DOHH2 (cell line): Measurements from ENCODE around the gene LRTM2.

Source experiments
- H3F3A ChIP-seq: fragments of 200-600 bp; sonication (generic), shearing (Covaris generic); 2 replicates; pipeline ENCODE4 v1.6.0; 2016; ENCODE audit warnings: antibody characterized with exemption, mild to moderate bottlenecking; ENCODE audit not compliant: control insufficient read depth, insufficient read depth
- H3K27ac ChIP-seq: fragments of 200-600 bp; sonication (generic); 2 replicates; pipeline ENCODE4 v1.5.1; 2014; ENCODE audit warnings: low read depth, mild to moderate bottlenecking, low read length, moderate library complexity
- H3K27me3 ChIP-seq: fragments of 200-600 bp; sonication (generic); 2 replicates; pipeline ENCODE4 v1.6.1; 2014; ENCODE audit warnings: mild to moderate bottlenecking, low read length, mixed read lengths; ENCODE audit not compliant: control insufficient read depth
- H3K36me3 ChIP-seq: fragments of 200-600 bp; sonication (generic); 2 replicates; pipeline ENCODE4 v1.6.1; 2014; ENCODE audit warnings: mild to moderate bottlenecking, low read length, moderate library complexity, mixed read lengths; ENCODE audit not compliant: control insufficient read depth
- H3K4me1 ChIP-seq: fragments of 200-600 bp; sonication (generic); 2 replicates; pipeline ENCODE4 v1.6.1; 2014; ENCODE audit warnings: mild to moderate bottlenecking, low read length, mixed read lengths; ENCODE audit not compliant: control insufficient read depth
- H3K4me2 ChIP-seq: fragments of 200-600 bp; sonication (generic); 2 replicates; pipeline ENCODE4 v1.6.0; 2014; ENCODE audit warnings: mild to moderate bottlenecking, low read length, moderate library complexity
- H3K4me3 ChIP-seq: fragments of 200-600 bp; sonication (generic); 2 replicates; pipeline ENCODE4 v1.5.1; 2014; ENCODE audit warnings: mild to moderate bottlenecking, low read length, mixed read lengths
- H3K79me2 ChIP-seq: fragments of 200-600 bp; sonication (generic); 2 replicates; pipeline ENCODE4 v1.6.1; 2014; ENCODE audit warnings: mild to moderate bottlenecking, low read length, mixed read lengths; ENCODE audit not compliant: control insufficient read depth
- H3K9me2 ChIP-seq: fragments of 200-600 bp; sonication (generic); replicated peaks from 2 replicates; pipeline ENCODE4 v1.6.1; 2014; ENCODE audit warnings: mild to moderate bottlenecking, low read length, mixed read lengths; ENCODE audit not compliant: control insufficient read depth
- H3K9me3 ChIP-seq: fragments of 200-600 bp; sonication (generic); 2 replicates; pipeline ENCODE4 v1.6.1; 2014; ENCODE audit warnings: antibody characterized with exemption, low read length, mixed read lengths; ENCODE audit not compliant: control insufficient read depth, insufficient read depth
- H4K20me1 ChIP-seq: fragments of 200-600 bp; sonication (generic); 2 replicates; pipeline ENCODE4 v1.6.0; 2014; ENCODE audit warnings: low read depth, mild to moderate bottlenecking, antibody characterized with exemption, low read length, moderate library complexity; ENCODE audit not compliant: control insufficient read depth, insufficient read depth
- EZH2phosphoT487 ChIP-seq: fragments of 200-600 bp; sonication (generic); IDR thresholded peaks from 2 replicates; pipeline ENCODE4 v1.6.1; 2017; ENCODE audit warnings: borderline replicate concordance, mild to moderate bottlenecking, antibody characterized with exemption, low read length, moderate library complexity, mixed read lengths
- TF ChIP-seq, protein P1 (sequence below): fragments of 200-600 bp; sonication (generic); IDR thresholded peaks from one replicate; pipeline ENCODE4 v1.5.1; 2014; ENCODE audit warnings: antibody characterized with exemption, mild to moderate bottlenecking, low read depth, low read length; ENCODE audit not compliant: poor library complexity, severe bottlenecking

The LRTM2 gene

DNA sequence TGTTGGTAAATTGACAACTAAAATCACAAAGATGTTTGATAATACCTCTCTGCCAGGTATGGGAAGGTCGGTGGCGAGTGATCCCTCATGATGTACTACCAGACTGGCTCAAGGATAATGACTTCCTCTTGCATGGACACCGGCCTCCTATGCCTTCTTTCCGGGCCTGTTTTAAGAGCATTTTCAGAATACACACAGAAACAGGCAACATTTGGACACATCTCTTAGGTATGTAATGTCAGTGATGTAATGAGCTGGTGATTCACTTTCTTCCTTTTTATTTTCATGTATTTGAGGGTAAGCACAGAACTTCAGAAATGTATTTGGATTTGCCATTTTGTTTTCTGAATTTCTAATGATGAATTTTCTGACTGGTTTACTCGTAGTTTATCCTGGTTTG lies 42.6 kb upstream of the LRTM2 start:
- no peak overlapping the region for H3K27ac ChIP-seq
- no peaks in the 10 kb centered on the region; the same call in 1 of the 2 replicates for H4K20me1 ChIP-seq
- H3K79me2 ChIP-seq = peaks cover 27% of the 10 kb centered on the region
- H3K4me1 ChIP-seq = peaks cover 17% of the 10 kb centered on the region
- H3K9me3 ChIP-seq = no peaks in the 10 kb centered on the region
- H3F3A ChIP-seq = peaks cover 6% of the 10 kb centered on the region; the same call in 1 of the 2 replicates
- no peak overlapping the region for H3K4me2 ChIP-seq
- no peak for TF ChIP-seq EZH2phosphoT487
- H3K36me3 ChIP-seq = peaks cover 79% of the 10 kb centered on the region
- no peaks in the 10 kb centered on the region for H3K27me3 ChIP-seq
- no peak overlapping the region for H3K4me3 ChIP-seq
- H3K9me2 ChIP-seq = no peaks in the 10 kb centered on the region

DNA sequence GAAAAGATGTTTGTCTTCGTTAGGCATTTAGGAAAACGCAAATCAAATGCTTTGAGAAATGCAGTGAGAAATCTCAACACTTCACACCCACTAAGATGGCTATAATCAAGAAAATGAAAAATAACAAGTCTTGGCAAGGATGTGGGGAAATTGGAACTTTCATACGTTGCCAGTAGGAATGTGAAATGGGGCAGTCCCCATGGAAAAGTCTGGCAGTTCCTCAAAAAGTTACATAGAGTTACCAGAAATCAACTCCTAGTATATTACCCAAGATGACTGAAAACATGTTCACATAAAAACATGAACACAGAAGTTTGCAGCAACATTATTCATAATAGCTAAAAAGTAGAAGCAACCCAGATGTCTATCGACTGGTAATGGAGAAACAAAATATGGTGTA lies 41.5 kb upstream of the LRTM2 start:
- Histone ChIP-seq H3K4me3 (no peak overlapping the region), H3K36me3 (peaks cover 77% of the 10 kb centered on the region), H3K4me2 (no peak overlapping the region), H3K4me1 (peaks cover 6% of the 10 kb centered on the region), H3F3A (peaks cover 5% of the 10 kb centered on the region; the same call in 1 of the 2 replicates), H4K20me1 (no peaks in the 10 kb centered on the region; the same call in 1 of the 2 replicates), H3K27me3 (no peaks in the 10 kb centered on the region), H3K27ac (no peak overlapping the region), H3K9me2 (no peaks in the 10 kb centered on the region), H3K79me2 (peaks cover 19% of the 10 kb centered on the region), H3K9me3 (no peaks in the 10 kb centered on the region)
- TF ChIP-seq, protein P1, sequence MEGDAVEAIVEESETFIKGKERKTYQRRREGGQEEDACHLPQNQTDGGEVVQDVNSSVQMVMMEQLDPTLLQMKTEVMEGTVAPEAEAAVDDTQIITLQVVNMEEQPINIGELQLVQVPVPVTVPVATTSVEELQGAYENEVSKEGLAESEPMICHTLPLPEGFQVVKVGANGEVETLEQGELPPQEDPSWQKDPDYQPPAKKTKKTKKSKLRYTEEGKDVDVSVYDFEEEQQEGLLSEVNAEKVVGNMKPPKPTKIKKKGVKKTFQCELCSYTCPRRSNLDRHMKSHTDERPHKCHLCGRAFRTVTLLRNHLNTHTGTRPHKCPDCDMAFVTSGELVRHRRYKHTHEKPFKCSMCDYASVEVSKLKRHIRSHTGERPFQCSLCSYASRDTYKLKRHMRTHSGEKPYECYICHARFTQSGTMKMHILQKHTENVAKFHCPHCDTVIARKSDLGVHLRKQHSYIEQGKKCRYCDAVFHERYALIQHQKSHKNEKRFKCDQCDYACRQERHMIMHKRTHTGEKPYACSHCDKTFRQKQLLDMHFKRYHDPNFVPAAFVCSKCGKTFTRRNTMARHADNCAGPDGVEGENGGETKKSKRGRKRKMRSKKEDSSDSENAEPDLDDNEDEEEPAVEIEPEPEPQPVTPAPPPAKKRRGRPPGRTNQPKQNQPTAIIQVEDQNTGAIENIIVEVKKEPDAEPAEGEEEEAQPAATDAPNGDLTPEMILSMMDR = no peak
- no peak for TF ChIP-seq EZH2phosphoT487

DNA sequence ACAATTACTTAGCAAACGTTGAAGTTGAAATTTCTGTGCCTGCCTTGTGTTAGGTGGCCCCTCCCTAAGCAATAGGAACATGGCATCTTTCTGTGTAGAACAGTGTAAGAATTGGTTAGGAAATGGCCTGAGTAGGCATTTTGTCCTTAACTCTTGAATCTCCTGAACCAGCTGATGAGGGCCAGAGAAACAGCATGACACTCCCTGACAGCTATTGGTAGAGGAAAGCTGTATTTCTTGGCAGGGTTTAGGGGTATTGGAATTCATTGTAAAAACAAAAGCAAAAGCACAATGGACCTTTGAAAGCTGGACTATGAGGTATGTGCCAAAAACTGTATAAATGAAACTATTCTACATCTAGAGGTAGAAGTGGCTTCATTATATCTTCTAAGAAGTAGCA lies 40.6 kb upstream of the LRTM2 start:
- Histone ChIP-seq H3K9me2 (no peaks in the 10 kb centered on the region), H3K4me2 (no peak overlapping the region), H4K20me1 (no peaks in the 10 kb centered on the region; the same call in 1 of the 2 replicates), H3K27me3 (no peaks in the 10 kb centered on the region), H3F3A (0 out of 2 replicates have a peak, but pooled peaks cover 3% of the 10 kb centered on the region), H3K4me3 (no peak overlapping the region), H3K79me2 (peaks cover 13% of the 10 kb centered on the region), H3K4me1 (no peaks in the 10 kb centered on the region), H3K9me3 (no peaks in the 10 kb centered on the region), H3K27ac (no peak overlapping the region), H3K36me3 (peaks cover 78% of the 10 kb centered on the region)
- TF ChIP-seq, protein P1 = no peak
- no peak for TF ChIP-seq EZH2phosphoT487

DNA sequence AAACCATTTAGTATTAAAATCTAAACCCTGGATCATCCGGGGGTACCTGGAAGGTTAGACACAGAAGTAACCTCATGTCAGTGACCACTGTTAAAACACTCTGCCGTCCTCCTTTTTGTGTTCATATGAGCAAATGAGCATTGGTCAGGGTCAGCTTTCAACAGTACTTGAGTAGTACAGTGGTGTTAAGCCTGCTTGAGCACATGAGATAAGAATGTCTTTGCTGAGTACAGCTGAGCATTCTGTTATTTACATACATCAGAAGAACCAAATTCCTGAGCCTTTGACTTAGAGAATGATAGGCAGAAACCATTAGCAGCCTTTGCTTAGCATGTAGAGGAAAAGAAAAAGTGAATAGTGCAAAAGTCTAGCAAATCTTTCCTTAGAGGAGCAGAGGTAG lies 38.6 kb upstream of the LRTM2 start:
- Histone ChIP-seq H3K79me2 (peaks cover 6% of the 10 kb centered on the region), H3F3A (0 out of 2 replicates have a peak, but pooled peaks cover 3% of the 10 kb centered on the region), H3K27ac (no peak overlapping the region), H3K27me3 (no peaks in the 10 kb centered on the region), H4K20me1 (no peaks in the 10 kb centered on the region; the same call in 1 of the 2 replicates), H3K9me2 (no peaks in the 10 kb centered on the region), H3K4me2 (no peak overlapping the region), H3K9me3 (no peaks in the 10 kb centered on the region), H3K36me3 (peaks cover 83% of the 10 kb centered on the region), H3K4me1 (no peaks in the 10 kb centered on the region), H3K4me3 (no peak overlapping the region)
- TF ChIP-seq EZH2phosphoT487 = no peak
- TF ChIP-seq, protein P1 = no peak
